Stomach (tissue), 9 donors: ENCODE results near the gene MYO9B. TPM values are rescaled to one million over a fixed set of nuclear protein-coding genes. Genes with fewer than 3 reads are reported as not detected.

Experiments
- DNase-seq, 2 donors: peaks; one replicate each; pipeline versions ENCODE4 v3.0.0 to v3.0.0-alpha.2; 2013 to 2019
- H3K27ac ChIP-seq, 5 donors: fragments of 200-600 bp in 4 of 5; sonication (generic) in 4 of 5; one replicate each; pipeline ENCODE4 v1.5.1; 2013 to 2019; ENCODE audit warnings: mild to moderate bottlenecking in 1 of 5, moderate library complexity in 1 of 5
- H3K27me3 ChIP-seq, 3 donors: fragments of 200-600 bp; sonication (generic); one replicate each; pipeline ENCODE4 v1.5.1; 2017 to 2019; ENCODE audit warnings: mixed run types in 1 of 3
- H3K36me3 ChIP-seq, 4 donors: fragments of 200-600 bp; sonication (generic); 1 replicate in 3 of 4; 2 replicates in 1 of 4; pipeline ENCODE4 v1.5.1; 2016 to 2019
- H3K4me1 ChIP-seq, 4 donors: fragments of 200-600 bp; sonication (generic); one replicate each; pipeline ENCODE4 v1.5.1; 2016 to 2019
- H3K4me3 ChIP-seq, 4 donors: fragments of 200-600 bp; sonication (generic) in 3 of 4; one replicate each; pipeline ENCODE4 v1.5.1; 2016 to 2019; ENCODE audit warnings: mild to moderate bottlenecking in 1 of 4
- H3K9me3 ChIP-seq, 4 donors: fragments of 200-600 bp; sonication (generic); one replicate each; pipeline ENCODE4 v1.5.1; 2016 to 2019
- CTCF ChIP-seq, 7 experiments: fragments of 450-650 bp in 4 of 7; fragments of 200-600 bp in 3 of 7; sonication (generic) in 3 of 7; IDR thresholded peaks; one replicate each; pipeline ENCODE4 v1.5.1; 2016 to 2019; ENCODE audit warnings: antibody characterized with exemption in 7 of 7, control low read depth in 2 of 7, mild to moderate bottlenecking in 1 of 7
- EP300 ChIP-seq: sonication (generic); formaldehyde crosslinking; IDR thresholded peaks from one replicate; pipeline ENCODE4 v1.6.1; 2017; ENCODE audit warnings: antibody characterized with exemption
- POLR2A ChIP-seq, 4 donors: fragments of 450-650 bp; IDR thresholded peaks; one replicate each; pipeline ENCODE4 v1.6.1; 2016; ENCODE audit warnings: antibody characterized with exemption in 4 of 4, control low read depth in 2 of 4, mild to moderate bottlenecking in 1 of 4, moderate library complexity in 1 of 4
- POLR2AphosphoS5 ChIP-seq, 3 donors: sonication (generic); formaldehyde crosslinking; IDR thresholded peaks; one replicate each; pipeline ENCODE4 v1.6.1; 2016; ENCODE audit warnings: antibody characterized with exemption in 3 of 3
- WGBS, 5 donors: extraction: QIAGEN DNeasy Blood & Tissue Kit in 3 of 5; methylation state at CpG; one replicate each; pipeline versions ENCODE4 v1.1.5 to v1.1.7; 2013 to 2018; 5-methylcytosine and 5-hydroxymethylcytosine counted together
- intact Hi-C: fragments of 100-400 bp; cut with DNase I; formaldehyde crosslinking; loops from one replicate; pipeline ENCODE4 v1.15.1; 2023; ENCODE audit warnings: low total_unique reads
- polyA plus RNA-seq, 3 donors: library from polyadenylated mRNA; stranded (reverse); fragments of 200-250 nt; gene quantifications; one replicate each; pipeline ENCODE4 v1.2.3, GENCODE V29; 2013
- total RNA-seq, 5 donors: library from RNA; depleted of rRNA; stranded (reverse); fragments of >200 nt; gene quantifications; one replicate each; pipeline versions ENCODE4 v1.1.0 to v1.2.3, GENCODE V29; 2014 to 2016
- donor health status: healthy with polysubstance abuse.
- donor health status: Bipolar disorder and iron deficiency.
- donor health status: healthy.

The MYO9B gene
- total and polyA plus RNA-seq, 8 donors, result 30.2 to 265 (median 62.5) TPM

- peak overlapping the region; percentile 32 to 39 (median 36) for H3K4me3 ChIP-seq
- H3K27me3 ChIP-seq, result no peaks in the 10 kb centered on the region
- 49 to 59% (median 51%) methylated on average over 18 to 19 of the region's 19 CpGs for WGBS, 5 donors
- no peaks in the 10 kb centered on the region for H3K9me3 ChIP-seq
- no peak for DNase-seq
- H3K4me1 ChIP-seq, result peaks cover 52 to 83% (median 68%) of the 10 kb centered on the region in 4 donors
- peak overlapping the region; percentile 89 to 95 (median 93) for H3K27ac ChIP-seq
- intact Hi-C loops, result loop anchor here (10.0 kb wide), 1 partner anchor 46 kb away; no protein-coding TSS in a partner anchor
- no peaks in the 10 kb centered on the region for H3K36me3 ChIP-seq
- no peak for TF ChIP-seq CTCF (IDR thresholded peaks at IDR 0.05)
- TF ChIP-seq POLR2A (IDR thresholded peaks at IDR 0.05), result no peak
- TF ChIP-seq EP300, result no peak
- no peak for TF ChIP-seq POLR2AphosphoS5 (IDR thresholded peaks at IDR 0.05)
These were observed 3.5 kb downstream of the MYO9B start for GRCh38 chr19:17078920-17079709.

- Histone ChIP-seq H3K27ac (peak overlapping the region; percentile 89 to 95 (median 93)), H3K4me1 (peaks cover 46 to 76% (median 62%) of the 10 kb centered on the region in 4 donors), H3K27me3 (no peaks in the 10 kb centered on the region), H3K36me3 (no peaks in the 10 kb centered on the region), H3K9me3 (no peaks in the 10 kb centered on the region), H3K4me3 (peak overlapping the region; percentile 32 to 39 (median 36))
- intact Hi-C loops, result loop anchor here (10.0 kb wide), 1 partner anchor 45 kb away; no protein-coding TSS in a partner anchor
- peak; percentile 74 to 90 for DNase-seq
- 13 to 29% (median 14%) methylated on average over 23 to 28 of the region's 28 CpGs for WGBS, 5 donors
- TF ChIP-seq CTCF (IDR thresholded peaks at IDR 0.05) (peak in 5 of 7 experiments; percentile 55 to 70 (median 59)), POLR2A (IDR thresholded peaks at IDR 0.05) (no peak), POLR2AphosphoS5 (IDR thresholded peaks at IDR 0.05) (peak in 2 of 3 donors; percentile 34 to 68), EP300 (no peak)
These were observed 4.3 kb downstream of the MYO9B start for GRCh38 chr19:17079710-17080439.

- peaks cover 46 to 80% (median 63%) of the 10 kb centered on the region in 4 donors for H3K4me1 ChIP-seq
- TF ChIP-seq CTCF (IDR thresholded peaks at IDR 0.05) (no peak), POLR2AphosphoS5 (IDR thresholded peaks at IDR 0.05) (no peak), EP300 (no peak), POLR2A (IDR thresholded peaks at IDR 0.05) (no peak)
These were observed 4.8 kb downstream of the MYO9B start for GRCh38 chr19:17080440-17080801.

More at GRCh38 chr19:17080440-17080801, 4.8 kb downstream of the MYO9B start:
- 59 to 78% (median 64%) methylated on average over 4 of the region's 4 CpGs for WGBS, 5 donors
- no peak for DNase-seq
- Histone ChIP-seq H3K27ac (peak overlapping the region; percentile 72 to 95 (median 93)), H3K4me3 (peak overlapping the region in 2 of 4 donors; percentile 37 to 39), H3K36me3 (no peaks in the 10 kb centered on the region), H3K27me3 (no peaks in the 10 kb centered on the region), H3K9me3 (no peaks in the 10 kb centered on the region)
- intact Hi-C loops, result no loop called here
